ENCODE results near the gene ENAM.

DNA sequence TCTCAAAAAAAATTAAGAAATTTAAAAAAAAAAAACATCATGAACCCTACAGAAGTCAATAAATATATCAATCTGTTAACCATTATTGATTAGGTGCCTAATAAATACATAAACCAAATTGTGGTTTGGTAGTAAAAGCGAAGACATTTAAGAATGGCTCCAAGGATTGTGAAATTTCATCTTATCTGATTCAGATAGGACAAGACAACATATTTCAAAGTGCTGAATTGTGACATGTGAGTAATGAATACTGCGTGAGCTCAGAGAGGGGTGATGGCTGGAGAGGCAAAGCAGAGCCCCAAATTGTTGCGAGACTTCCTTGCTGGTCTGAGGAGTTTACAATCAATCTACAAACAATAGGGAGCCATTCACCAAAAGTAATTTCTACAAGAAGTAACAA, 28.2 kb upstream of the ENAM start:
- no peak for TF ChIP-seq EZH2phosphoT487 (IDR thresholded peaks at IDR 0.05; ENCODE audit: borderline replicate concordance, low read length)
- TF ChIP-seq, protein P1, sequence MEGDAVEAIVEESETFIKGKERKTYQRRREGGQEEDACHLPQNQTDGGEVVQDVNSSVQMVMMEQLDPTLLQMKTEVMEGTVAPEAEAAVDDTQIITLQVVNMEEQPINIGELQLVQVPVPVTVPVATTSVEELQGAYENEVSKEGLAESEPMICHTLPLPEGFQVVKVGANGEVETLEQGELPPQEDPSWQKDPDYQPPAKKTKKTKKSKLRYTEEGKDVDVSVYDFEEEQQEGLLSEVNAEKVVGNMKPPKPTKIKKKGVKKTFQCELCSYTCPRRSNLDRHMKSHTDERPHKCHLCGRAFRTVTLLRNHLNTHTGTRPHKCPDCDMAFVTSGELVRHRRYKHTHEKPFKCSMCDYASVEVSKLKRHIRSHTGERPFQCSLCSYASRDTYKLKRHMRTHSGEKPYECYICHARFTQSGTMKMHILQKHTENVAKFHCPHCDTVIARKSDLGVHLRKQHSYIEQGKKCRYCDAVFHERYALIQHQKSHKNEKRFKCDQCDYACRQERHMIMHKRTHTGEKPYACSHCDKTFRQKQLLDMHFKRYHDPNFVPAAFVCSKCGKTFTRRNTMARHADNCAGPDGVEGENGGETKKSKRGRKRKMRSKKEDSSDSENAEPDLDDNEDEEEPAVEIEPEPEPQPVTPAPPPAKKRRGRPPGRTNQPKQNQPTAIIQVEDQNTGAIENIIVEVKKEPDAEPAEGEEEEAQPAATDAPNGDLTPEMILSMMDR (IDR thresholded peaks at IDR 0.05; ENCODE audit: low read depth, low read length, poor library complexity, severe bottlenecking) = no peak

Measured in DOHH2 (cell line).